Measurements from ENCODE around the gene ESRRG.

DNA sequence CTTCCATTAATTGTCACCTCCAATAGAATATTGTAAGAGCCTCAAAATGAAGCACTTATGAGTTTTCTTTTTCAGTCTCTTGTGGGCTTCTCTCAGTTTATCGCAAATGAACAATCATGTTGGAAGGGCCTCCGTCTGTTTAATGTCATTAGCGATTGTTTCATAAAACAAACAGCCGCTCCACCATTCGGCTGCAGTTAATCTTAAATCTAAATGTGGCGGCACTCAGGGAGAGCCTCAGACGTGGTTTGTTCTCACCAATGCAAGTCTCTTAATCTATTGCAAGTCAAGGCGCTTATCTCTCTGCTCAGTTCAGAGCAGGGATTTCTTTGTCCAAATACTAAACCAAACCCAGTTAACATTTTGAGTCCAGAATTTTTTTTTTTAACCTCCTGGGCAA lies 34.9 kb upstream of the ESRRG start:
- TF ChIP-seq, protein P1, sequence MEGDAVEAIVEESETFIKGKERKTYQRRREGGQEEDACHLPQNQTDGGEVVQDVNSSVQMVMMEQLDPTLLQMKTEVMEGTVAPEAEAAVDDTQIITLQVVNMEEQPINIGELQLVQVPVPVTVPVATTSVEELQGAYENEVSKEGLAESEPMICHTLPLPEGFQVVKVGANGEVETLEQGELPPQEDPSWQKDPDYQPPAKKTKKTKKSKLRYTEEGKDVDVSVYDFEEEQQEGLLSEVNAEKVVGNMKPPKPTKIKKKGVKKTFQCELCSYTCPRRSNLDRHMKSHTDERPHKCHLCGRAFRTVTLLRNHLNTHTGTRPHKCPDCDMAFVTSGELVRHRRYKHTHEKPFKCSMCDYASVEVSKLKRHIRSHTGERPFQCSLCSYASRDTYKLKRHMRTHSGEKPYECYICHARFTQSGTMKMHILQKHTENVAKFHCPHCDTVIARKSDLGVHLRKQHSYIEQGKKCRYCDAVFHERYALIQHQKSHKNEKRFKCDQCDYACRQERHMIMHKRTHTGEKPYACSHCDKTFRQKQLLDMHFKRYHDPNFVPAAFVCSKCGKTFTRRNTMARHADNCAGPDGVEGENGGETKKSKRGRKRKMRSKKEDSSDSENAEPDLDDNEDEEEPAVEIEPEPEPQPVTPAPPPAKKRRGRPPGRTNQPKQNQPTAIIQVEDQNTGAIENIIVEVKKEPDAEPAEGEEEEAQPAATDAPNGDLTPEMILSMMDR (IDR thresholded peaks at IDR 0.05), result no peak
- no peak for TF ChIP-seq POLR2A (IDR thresholded peaks at IDR 0.05)
